Diencephalon (tissue), 1 donor: ENCODE results near the gene NDST1. TPM values are rescaled to one million over a fixed set of nuclear protein-coding genes. Genes with fewer than 3 reads are reported as not detected.

Experiments
- total RNA-seq: library from RNA; depleted of rRNA; stranded (reverse); fragments of >200 nt; gene quantifications from one replicate; pipeline ENCODE4 v1.2.3, GENCODE V29; 2014

The NDST1 gene
- 38.1 TPM for total RNA-seq

GRCh38 chr5:150507474-150508276 lies at the start of gene NDST1:
NDST1 (plus strand) TSS chr5:150508131; CDS start chr5:150521255, 13,124 bp downstream.

Other genes starting within 250 kb of the NDST1 start
- gene CAMK2A, start 218.4 kb upstream of the NDST1 start, total RNA-seq: 59.7 TPM
- 0.46 TPM for gene ARSI, start 205.2 kb upstream of the NDST1 start, total RNA-seq
- 12.7 TPM for gene TCOF1, start 150.4 kb upstream of the NDST1 start, total RNA-seq
- 18.7 TPM for gene CD74, start 95.2 kb upstream of the NDST1 start, total RNA-seq
- gene RPS14, start 58.4 kb upstream of the NDST1 start, total RNA-seq: 1,944 TPM
- 6.0 TPM for gene SYNPO, start 132.5 kb downstream of the NDST1 start, total RNA-seq
- gene MYOZ3, start 153.1 kb downstream of the NDST1 start, total RNA-seq: 6.7 TPM
- 42.4 TPM for gene RBM22, start 192.9 kb downstream of the NDST1 start, total RNA-seq